ENCODE results near the gene LMNB1.

LMNB1 gene

DNA sequence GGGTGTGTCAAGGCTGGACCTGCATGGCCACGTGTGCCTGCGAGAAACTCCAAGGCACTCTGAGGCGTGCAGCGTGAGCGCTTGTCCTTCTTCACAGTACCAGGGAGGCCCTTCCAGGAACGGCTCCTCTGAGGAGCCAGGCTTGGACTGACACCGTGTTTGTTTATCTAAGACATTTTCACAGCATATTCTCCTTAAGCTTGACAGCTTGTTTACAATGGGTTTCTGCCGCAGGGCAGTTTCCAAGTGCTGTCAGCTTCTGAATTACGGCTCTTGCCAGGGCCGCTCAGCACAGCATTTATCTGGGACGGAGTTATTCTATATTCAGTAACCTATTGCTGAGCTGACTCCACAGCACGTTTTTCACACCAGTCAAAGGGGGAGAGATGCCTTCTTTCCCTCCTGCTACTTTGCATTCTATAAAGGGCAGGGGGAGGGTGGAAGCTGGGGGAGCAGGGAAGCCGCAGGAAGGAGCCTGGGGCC is 98.4 kb downstream of the LMNB1 start:
- Histone ChIP-seq H3K27ac (ENCODE audit: low read length, poor library complexity, severe bottlenecking) (no peak overlapping the region), H3K4me1 (ENCODE audit: control insufficient read depth, insufficient read depth, low read depth, low read length) (peaks cover 8% of the 10 kb centered on the region), H3K18ac (ENCODE audit: low read depth in 1 of 2, low read length in 2 of 2) (peak overlapping the region in 1 of 2 experiments; percentile 61), H3K23ac (ENCODE audit: low read length in 2 of 2) (peak overlapping the region in 1 of 2 experiments; percentile 38), H3K14ac (ENCODE audit: low read length in 2 of 2) (no peak overlapping the region), H2BK120ac (ENCODE audit: low read depth, low read length) (no peak overlapping the region), H3K79me1 (replicated peaks; ENCODE audit: low read length, poor library complexity, severe bottlenecking) (no peaks in the 10 kb centered on the region), H4K8ac (ENCODE audit: low read length) (no peak overlapping the region), H2AFZ (ENCODE audit: low read depth, low read length) (no peak overlapping the region), H3K4ac (ENCODE audit: low read depth in 1 of 2, low read length in 2 of 2) (no peak overlapping the region), H2BK5ac (ENCODE audit: low read depth, low read length, poor library complexity, severe bottlenecking) (no peak overlapping the region), H3K36me3 (ENCODE audit: control insufficient read depth in 1 of 2, insufficient read depth in 2 of 2, low read depth in 1 of 2, low read length in 2 of 2) (no peaks in the 10 kb centered on the region), H3K9ac (ENCODE audit: low read length) (no peak overlapping the region), H3K27me3 (ENCODE audit: control insufficient read depth in 1 of 2, insufficient read depth in 1 of 2, low read length in 2 of 2) (no peaks in the 10 kb centered on the region), H2AK5ac (ENCODE audit: low read length, severe bottlenecking) (no peak overlapping the region), H3K9me3 (ENCODE audit: control insufficient read depth, low read length) (no peaks in the 10 kb centered on the region), H4K91ac (ENCODE audit: low read length) (no peak overlapping the region), H2BK15ac (ENCODE audit: low read depth, poor library complexity, severe bottlenecking) (no peak overlapping the region), H3K4me3 (ENCODE audit: insufficient read depth in 1 of 2, low read depth in 1 of 2, low read length in 2 of 2) (no peak overlapping the region), H2BK12ac (ENCODE audit: low read length in 2 of 2) (peak overlapping the region in 1 of 2 experiments; percentile 67), H3K4me2 (ENCODE audit: low read length, poor library complexity, severe bottlenecking) (peak overlapping the region; percentile 38)
- 4% methylated on average over 12 of the region's 13 CpGs for WGBS
- peak; percentile 80 for DNase-seq

DNA sequence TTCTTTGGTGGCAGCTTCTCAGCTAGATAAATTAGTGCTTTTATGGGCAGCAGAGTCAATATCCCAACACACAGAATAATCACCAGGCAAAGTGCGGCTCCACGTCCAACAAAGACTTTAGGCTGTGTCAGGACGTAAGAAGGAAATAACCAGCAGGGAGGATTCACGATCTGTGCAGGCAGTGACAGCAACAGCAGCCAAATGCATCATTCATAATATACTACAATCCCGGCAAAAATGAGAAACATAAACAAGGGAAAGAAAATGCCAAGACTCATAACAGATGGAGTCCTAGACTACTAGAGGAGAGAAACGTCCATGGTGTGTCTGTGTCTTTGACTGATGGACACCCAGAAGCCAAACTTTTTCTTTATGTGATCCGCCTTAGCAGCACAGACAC is 100.7 kb downstream of the LMNB1 start:
- no peak overlapping the region for H4K91ac ChIP-seq (ENCODE audit: low read length)
- no peak overlapping the region for H2AK5ac ChIP-seq (ENCODE audit: low read length, severe bottlenecking)
- H2AFZ ChIP-seq (ENCODE audit: low read depth, low read length) = no peak overlapping the region
- no peak overlapping the region for H3K27ac ChIP-seq (ENCODE audit: low read length, poor library complexity, severe bottlenecking)
- no peak for DNase-seq
- H3K4ac ChIP-seq (ENCODE audit: low read depth in 1 of 2, low read length in 2 of 2) = no peak overlapping the region
- H3K4me2 ChIP-seq (ENCODE audit: low read length, poor library complexity, severe bottlenecking) = no peak overlapping the region
- H2BK12ac ChIP-seq (ENCODE audit: low read length in 2 of 2) = no peak overlapping the region
- H3K36me3 ChIP-seq (ENCODE audit: control insufficient read depth in 1 of 2, insufficient read depth in 2 of 2, low read depth in 1 of 2, low read length in 2 of 2) = no peaks in the 10 kb centered on the region
- 78% methylated on average over 6 of the region's 7 CpGs for WGBS
- H3K9me3 ChIP-seq (ENCODE audit: control insufficient read depth, low read length) = no peaks in the 10 kb centered on the region
- peaks cover 0 to 4% of the 10 kb centered on the region in 2 experiments for H3K27me3 ChIP-seq (ENCODE audit: control insufficient read depth in 1 of 2, insufficient read depth in 1 of 2, low read length in 2 of 2)
- no peak overlapping the region for H2BK15ac ChIP-seq (ENCODE audit: low read depth, poor library complexity, severe bottlenecking)
- no peak overlapping the region for H3K4me3 ChIP-seq (ENCODE audit: insufficient read depth in 1 of 2, low read depth in 1 of 2, low read length in 2 of 2)
- H3K79me1 ChIP-seq (replicated peaks; ENCODE audit: low read length, poor library complexity, severe bottlenecking) = no peaks in the 10 kb centered on the region
- H2BK120ac ChIP-seq (ENCODE audit: low read depth, low read length) = no peak overlapping the region
- no peak overlapping the region for H4K8ac ChIP-seq (ENCODE audit: low read length)
- no peak overlapping the region for H3K9ac ChIP-seq (ENCODE audit: low read length)
- H3K4me1 ChIP-seq (ENCODE audit: control insufficient read depth, insufficient read depth, low read depth, low read length) = peaks cover 8% of the 10 kb centered on the region
- no peak overlapping the region for H2BK5ac ChIP-seq (ENCODE audit: low read depth, low read length, poor library complexity, severe bottlenecking)
- H3K18ac ChIP-seq (ENCODE audit: low read depth in 1 of 2, low read length in 2 of 2) = no peak overlapping the region
- no peak overlapping the region for H3K23ac ChIP-seq (ENCODE audit: low read length in 2 of 2)
- H3K14ac ChIP-seq (ENCODE audit: low read length in 2 of 2) = no peak overlapping the region

DNA sequence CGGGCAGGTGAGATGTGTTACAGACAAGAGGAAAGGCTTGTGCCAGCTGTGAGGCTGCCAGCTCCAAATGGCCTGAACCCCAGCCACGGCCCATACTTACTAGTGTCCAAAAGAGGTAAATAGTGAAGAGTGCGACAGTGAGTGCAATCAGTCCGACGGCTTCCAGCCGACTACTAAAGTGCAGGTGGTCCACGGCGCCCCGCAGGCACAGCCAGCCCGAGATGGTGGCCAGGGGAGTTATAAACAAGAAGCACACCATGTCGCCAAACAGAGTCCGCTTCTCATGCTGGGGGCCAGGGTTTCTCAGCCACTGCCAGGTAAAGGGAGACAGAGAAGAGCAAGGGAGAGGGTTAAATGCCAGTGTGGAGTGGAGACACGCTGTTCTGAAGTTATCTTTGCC is 101.1 kb downstream of the LMNB1 start:
- Histone ChIP-seq H3K9me3 (ENCODE audit: control insufficient read depth, low read length) (no peaks in the 10 kb centered on the region), H3K14ac (ENCODE audit: low read length in 2 of 2) (no peak overlapping the region), H3K27ac (ENCODE audit: low read length, poor library complexity, severe bottlenecking) (no peak overlapping the region), H3K79me1 (replicated peaks; ENCODE audit: low read length, poor library complexity, severe bottlenecking) (no peaks in the 10 kb centered on the region), H3K4me2 (ENCODE audit: low read length, poor library complexity, severe bottlenecking) (no peak overlapping the region), H2AK5ac (ENCODE audit: low read length, severe bottlenecking) (no peak overlapping the region), H2BK5ac (ENCODE audit: low read depth, low read length, poor library complexity, severe bottlenecking) (no peak overlapping the region), H3K4me1 (ENCODE audit: control insufficient read depth, insufficient read depth, low read depth, low read length) (peaks cover 8% of the 10 kb centered on the region), H2BK120ac (ENCODE audit: low read depth, low read length) (no peak overlapping the region), H2BK12ac (ENCODE audit: low read length in 2 of 2) (no peak overlapping the region), H3K23ac (ENCODE audit: low read length in 2 of 2) (no peak overlapping the region), H3K18ac (ENCODE audit: low read depth in 1 of 2, low read length in 2 of 2) (no peak overlapping the region), H3K4ac (ENCODE audit: low read depth in 1 of 2, low read length in 2 of 2) (no peak overlapping the region), H2BK15ac (ENCODE audit: low read depth, poor library complexity, severe bottlenecking) (no peak overlapping the region), H4K91ac (ENCODE audit: low read length) (no peak overlapping the region), H4K8ac (ENCODE audit: low read length) (no peak overlapping the region), H3K9ac (ENCODE audit: low read length) (no peak overlapping the region), H3K27me3 (ENCODE audit: control insufficient read depth in 1 of 2, insufficient read depth in 1 of 2, low read length in 2 of 2) (peaks cover 0 to 4% of the 10 kb centered on the region in 2 experiments), H3K4me3 (ENCODE audit: insufficient read depth in 1 of 2, low read depth in 1 of 2, low read length in 2 of 2) (no peak overlapping the region), H2AFZ (ENCODE audit: low read depth, low read length) (no peak overlapping the region), H3K36me3 (ENCODE audit: control insufficient read depth in 1 of 2, insufficient read depth in 2 of 2, low read depth in 1 of 2, low read length in 2 of 2) (no peaks in the 10 kb centered on the region)
- WGBS = 97% methylated on average over 13 of the region's 13 CpGs
- no peak for DNase-seq

DNA sequence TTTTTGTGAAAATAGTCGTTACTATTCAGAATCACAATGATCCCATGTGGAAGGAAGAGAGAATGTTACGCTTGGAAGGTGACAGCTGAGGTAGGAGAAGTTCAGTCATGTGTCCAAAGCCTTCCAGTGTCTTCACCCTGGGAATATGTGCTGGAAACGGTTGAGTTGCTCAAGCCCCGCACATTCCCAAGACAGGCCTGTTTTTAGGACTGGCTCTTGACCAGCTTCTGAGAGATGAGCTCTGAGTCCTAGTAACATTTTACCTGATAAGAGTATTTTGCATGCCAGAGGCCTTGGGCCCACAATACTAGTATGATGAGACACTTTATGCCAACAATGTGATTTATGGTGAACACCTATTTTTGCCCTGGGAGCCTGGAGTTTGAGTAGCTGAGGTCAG is 101.7 kb downstream of the LMNB1 start:
- Histone ChIP-seq H2BK5ac (ENCODE audit: low read depth, low read length, poor library complexity, severe bottlenecking) (no peak overlapping the region), H3K14ac (ENCODE audit: low read length in 2 of 2) (no peak overlapping the region), H2BK15ac (ENCODE audit: low read depth, poor library complexity, severe bottlenecking) (no peak overlapping the region), H4K8ac (ENCODE audit: low read length) (no peak overlapping the region), H3K79me1 (replicated peaks; ENCODE audit: low read length, poor library complexity, severe bottlenecking) (no peaks in the 10 kb centered on the region), H3K4me3 (ENCODE audit: insufficient read depth in 1 of 2, low read depth in 1 of 2, low read length in 2 of 2) (no peak overlapping the region), H2BK120ac (ENCODE audit: low read depth, low read length) (no peak overlapping the region), H3K9ac (ENCODE audit: low read length) (no peak overlapping the region), H2AFZ (ENCODE audit: low read depth, low read length) (no peak overlapping the region), H3K4me2 (ENCODE audit: low read length, poor library complexity, severe bottlenecking) (no peak overlapping the region), H3K4ac (ENCODE audit: low read depth in 1 of 2, low read length in 2 of 2) (no peak overlapping the region), H3K4me1 (ENCODE audit: control insufficient read depth, insufficient read depth, low read depth, low read length) (peaks cover 8% of the 10 kb centered on the region), H3K36me3 (ENCODE audit: control insufficient read depth in 1 of 2, insufficient read depth in 2 of 2, low read depth in 1 of 2, low read length in 2 of 2) (no peaks in the 10 kb centered on the region), H2AK5ac (ENCODE audit: low read length, severe bottlenecking) (no peak overlapping the region), H3K18ac (ENCODE audit: low read depth in 1 of 2, low read length in 2 of 2) (no peak overlapping the region), H3K23ac (ENCODE audit: low read length in 2 of 2) (no peak overlapping the region), H2BK12ac (ENCODE audit: low read length in 2 of 2) (no peak overlapping the region), H3K9me3 (ENCODE audit: control insufficient read depth, low read length) (no peaks in the 10 kb centered on the region), H4K91ac (ENCODE audit: low read length) (no peak overlapping the region), H3K27me3 (ENCODE audit: control insufficient read depth in 1 of 2, insufficient read depth in 1 of 2, low read length in 2 of 2) (peaks cover 0 to 4% of the 10 kb centered on the region in 2 experiments), H3K27ac (ENCODE audit: low read length, poor library complexity, severe bottlenecking) (no peak overlapping the region)
- WGBS = 95% methylated on average over 4 of the region's 4 CpGs
- DNase-seq = no peak
